Coronary artery (tissue), 2 donors: Measurements from ENCODE around the gene GPR39.

Source experiments
- DNase-seq: peaks from one replicate; pipeline ENCODE4 v3.0.0-alpha.2; 2017; ENCODE audit warnings: low spot score
- H3K27ac ChIP-seq, 2 donors: fragments of 200-600 bp; sonication (generic); one replicate each; pipeline ENCODE4 v1.5.1; 2016 to 2019
- H3K4me3 ChIP-seq: fragments of 200-600 bp; sonication (generic); 2 replicates; pipeline ENCODE4 v1.5.1; 2016; ENCODE audit warnings: mild to moderate bottlenecking, moderate library complexity
- TF ChIP-seq, protein P1 (sequence below): fragments of 200-600 bp; sonication (generic); IDR thresholded peaks from one replicate; pipeline ENCODE4 v1.5.1; 2019; ENCODE audit warnings: antibody characterized with exemption

GPR39 gene

DNA sequence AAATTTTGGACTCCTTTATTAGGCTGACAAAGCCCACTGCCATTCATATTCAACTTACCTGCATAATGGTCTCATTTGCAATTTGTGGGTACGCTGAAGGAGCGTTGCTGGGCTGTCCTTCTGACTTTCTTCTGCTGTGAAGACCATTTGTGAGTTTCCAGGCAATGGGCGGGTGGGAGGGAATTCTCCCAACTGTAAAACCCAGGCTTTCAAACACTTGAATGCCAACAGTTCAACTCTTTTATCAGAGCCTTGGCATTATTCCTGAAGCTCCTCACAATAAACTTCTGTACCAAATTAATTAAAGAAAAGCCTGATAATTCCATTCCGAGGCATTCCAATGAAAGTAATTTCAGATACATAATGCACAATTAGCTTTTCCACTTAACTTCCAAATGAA, 35.2 kb upstream of the GPR39 start:
- Histone ChIP-seq H3K4me3 (no peak overlapping the region), H3K27ac (no peak overlapping the region)
- DNase-seq = no peak
- TF ChIP-seq, protein P1, sequence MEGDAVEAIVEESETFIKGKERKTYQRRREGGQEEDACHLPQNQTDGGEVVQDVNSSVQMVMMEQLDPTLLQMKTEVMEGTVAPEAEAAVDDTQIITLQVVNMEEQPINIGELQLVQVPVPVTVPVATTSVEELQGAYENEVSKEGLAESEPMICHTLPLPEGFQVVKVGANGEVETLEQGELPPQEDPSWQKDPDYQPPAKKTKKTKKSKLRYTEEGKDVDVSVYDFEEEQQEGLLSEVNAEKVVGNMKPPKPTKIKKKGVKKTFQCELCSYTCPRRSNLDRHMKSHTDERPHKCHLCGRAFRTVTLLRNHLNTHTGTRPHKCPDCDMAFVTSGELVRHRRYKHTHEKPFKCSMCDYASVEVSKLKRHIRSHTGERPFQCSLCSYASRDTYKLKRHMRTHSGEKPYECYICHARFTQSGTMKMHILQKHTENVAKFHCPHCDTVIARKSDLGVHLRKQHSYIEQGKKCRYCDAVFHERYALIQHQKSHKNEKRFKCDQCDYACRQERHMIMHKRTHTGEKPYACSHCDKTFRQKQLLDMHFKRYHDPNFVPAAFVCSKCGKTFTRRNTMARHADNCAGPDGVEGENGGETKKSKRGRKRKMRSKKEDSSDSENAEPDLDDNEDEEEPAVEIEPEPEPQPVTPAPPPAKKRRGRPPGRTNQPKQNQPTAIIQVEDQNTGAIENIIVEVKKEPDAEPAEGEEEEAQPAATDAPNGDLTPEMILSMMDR = no peak

DNA sequence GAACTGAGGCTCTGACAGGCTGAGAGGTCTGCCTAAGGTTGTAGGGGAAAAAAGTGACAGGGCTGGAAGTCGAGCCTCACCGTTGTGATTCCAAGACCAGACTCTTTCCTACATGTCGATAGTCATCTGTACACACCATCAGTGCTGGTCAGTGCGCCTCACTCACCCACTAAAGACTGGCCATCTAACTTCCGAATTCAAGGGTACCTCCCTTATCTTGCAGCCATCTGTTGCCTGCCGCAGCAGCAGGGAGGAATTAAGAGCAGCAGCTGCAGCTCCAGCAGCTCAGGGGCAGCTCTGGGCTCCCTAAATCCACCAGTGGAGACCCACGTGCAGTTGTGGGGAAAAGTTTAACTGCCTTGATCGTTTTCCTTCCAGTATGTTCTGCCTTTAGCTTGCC, 32.6 kb upstream of the GPR39 start:
- Histone ChIP-seq H3K27ac (no peak overlapping the region), H3K4me3 (no peak overlapping the region)
- TF ChIP-seq, protein P1 = no peak
- no peak for DNase-seq

DNA sequence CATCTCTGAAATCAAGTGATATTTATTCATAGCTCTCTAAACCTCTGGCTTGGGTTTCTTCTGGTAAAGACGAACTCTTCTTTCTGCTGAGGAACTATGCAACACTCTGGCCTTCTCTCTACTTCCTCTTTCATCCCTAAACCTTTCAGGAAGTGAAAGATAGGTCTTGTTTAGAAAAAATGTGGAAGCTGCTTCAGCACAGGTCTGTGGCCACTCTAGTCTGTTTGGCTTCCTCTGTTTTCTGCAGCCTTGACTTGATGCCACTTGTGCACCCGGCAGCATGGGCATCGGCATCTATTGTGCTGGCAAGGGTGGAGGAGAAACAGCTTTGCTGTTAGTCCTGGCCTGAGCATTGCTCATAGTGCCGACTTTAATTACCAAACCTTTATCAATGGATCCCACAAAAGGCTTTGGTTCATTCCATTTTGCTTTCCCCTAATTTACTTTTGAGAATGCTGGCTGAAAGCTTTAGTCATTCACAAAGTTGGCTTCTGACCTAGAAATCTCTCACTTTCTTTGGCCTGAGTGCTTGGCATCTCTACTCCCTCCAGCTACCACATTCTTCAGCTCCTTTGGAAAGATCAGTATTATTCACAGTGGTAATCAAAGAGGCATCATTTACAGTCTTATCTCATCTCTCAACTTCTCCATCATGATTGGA, 32.0 kb upstream of the GPR39 start:
- TF ChIP-seq, protein P1 = no peak
- Histone ChIP-seq H3K4me3 (no peak overlapping the region), H3K27ac (no peak overlapping the region)
- DNase-seq = no peak

DNA sequence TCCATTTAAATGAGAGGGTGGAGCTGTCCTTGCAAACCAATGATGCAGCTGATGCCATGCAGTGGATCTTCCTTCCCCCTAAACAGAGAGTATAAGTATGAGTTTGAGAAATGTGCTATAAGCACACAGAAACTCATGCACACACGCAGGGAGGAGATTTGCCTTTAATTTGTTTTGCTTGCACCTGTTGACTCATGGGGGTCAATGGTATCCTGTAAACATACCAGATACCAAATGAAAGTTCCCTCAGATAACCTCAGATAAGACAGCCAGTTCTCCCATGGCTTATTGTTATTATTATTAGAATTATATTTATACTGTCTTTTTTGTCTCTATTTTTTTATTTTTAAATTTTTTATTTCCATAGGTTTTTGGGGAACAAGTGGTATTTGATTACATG, 29.5 kb upstream of the GPR39 start:
- no peak overlapping the region for H3K27ac ChIP-seq
- no peak for DNase-seq
- H3K4me3 ChIP-seq = no peak overlapping the region
- TF ChIP-seq, protein P1 = no peak

DNA sequence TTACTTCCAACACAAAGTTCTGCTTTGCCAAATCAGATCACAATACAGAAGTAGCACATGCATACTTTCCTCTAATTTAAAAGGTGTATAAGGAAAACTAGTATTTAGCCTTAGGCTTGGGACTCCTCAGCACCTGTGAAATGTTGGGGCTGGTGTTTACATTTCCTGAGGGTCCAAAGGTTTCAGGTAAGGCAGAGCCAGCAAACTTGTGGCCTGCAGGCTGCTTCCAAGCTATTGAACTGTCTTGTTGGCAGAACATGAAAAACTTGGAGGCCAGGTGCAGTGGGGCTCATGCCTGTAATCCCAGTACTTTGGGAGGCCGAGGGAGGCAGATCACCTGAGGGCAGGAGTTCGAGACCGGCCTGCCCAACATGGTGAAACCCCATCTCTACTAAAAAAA, 26.5 kb upstream of the GPR39 start:
- TF ChIP-seq, protein P1 = no peak
- Histone ChIP-seq H3K4me3 (no peak overlapping the region), H3K27ac (no peak overlapping the region)
- no peak for DNase-seq

DNA sequence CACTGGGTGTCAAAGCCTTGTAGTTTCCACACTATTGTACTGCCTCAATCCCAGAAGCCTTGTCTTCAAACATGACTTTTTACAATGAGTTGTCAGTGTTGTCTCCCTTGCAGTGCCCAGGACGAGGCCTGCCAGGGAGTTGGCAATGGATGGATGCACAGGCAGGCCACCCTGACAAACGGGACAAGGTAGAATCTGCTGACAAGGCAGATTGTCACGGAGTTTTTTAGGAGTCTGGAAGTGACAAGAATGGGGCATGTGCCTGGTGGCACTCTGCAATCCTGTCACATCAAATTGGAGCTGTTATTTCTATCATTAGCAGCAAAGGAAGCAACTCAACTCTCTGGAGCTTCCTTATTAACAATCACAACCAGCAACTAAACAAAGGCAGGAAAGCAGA, 25.2 kb upstream of the GPR39 start:
- no peak for DNase-seq
- no peak overlapping the region for H3K27ac ChIP-seq
- no peak overlapping the region for H3K4me3 ChIP-seq
- TF ChIP-seq, protein P1 = no peak

DNA sequence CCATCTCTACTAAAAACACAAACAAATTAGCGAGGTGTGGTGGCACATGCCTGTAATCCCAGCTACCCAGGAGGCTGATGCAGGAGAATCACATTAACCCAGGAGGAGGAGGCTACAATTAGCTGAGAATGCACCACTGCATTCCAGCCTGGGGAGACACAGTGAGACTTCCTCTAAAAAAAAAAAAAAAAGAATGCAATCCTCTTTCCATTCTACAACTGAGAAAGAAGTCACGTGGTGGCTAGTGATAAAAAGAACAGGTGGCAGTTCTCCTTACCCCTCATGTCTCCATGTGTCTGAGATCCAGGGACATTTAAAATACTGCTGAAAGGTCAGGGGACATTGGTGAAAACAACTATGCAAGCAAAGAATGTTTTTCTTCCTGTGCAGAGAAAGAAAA, 24.4 kb upstream of the GPR39 start:
- DNase-seq = no peak
- TF ChIP-seq, protein P1 = no peak
- H3K27ac ChIP-seq = no peak overlapping the region
- H3K4me3 ChIP-seq = no peak overlapping the region
